Nucleus accumbens (tissue), 56 donors: ENCODE results near the gene BCO2.
A peak's percentile ranks its signal among the peaks of the same experiment; 100 is the strongest.
"Not testable (repeated sequence)": the region's sequence is repeated elsewhere in the genome, so short reads cannot be mapped to it uniquely, and the experiment has no call there.

ENCODE experiments used
- DNase-seq, 56 donors: peaks; one replicate each; lab custom pipeline; 2025; lab: John Stamatoyannopoulos, UW

Gene BCO2, protein sequence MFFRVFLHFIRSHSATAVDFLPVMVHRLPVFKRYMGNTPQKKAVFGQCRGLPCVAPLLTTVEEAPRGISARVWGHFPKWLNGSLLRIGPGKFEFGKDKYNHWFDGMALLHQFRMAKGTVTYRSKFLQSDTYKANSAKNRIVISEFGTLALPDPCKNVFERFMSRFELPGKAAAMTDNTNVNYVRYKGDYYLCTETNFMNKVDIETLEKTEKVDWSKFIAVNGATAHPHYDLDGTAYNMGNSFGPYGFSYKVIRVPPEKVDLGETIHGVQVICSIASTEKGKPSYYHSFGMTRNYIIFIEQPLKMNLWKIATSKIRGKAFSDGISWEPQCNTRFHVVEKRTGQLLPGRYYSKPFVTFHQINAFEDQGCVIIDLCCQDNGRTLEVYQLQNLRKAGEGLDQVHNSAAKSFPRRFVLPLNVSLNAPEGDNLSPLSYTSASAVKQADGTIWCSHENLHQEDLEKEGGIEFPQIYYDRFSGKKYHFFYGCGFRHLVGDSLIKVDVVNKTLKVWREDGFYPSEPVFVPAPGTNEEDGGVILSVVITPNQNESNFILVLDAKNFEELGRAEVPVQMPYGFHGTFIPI

DNA sequence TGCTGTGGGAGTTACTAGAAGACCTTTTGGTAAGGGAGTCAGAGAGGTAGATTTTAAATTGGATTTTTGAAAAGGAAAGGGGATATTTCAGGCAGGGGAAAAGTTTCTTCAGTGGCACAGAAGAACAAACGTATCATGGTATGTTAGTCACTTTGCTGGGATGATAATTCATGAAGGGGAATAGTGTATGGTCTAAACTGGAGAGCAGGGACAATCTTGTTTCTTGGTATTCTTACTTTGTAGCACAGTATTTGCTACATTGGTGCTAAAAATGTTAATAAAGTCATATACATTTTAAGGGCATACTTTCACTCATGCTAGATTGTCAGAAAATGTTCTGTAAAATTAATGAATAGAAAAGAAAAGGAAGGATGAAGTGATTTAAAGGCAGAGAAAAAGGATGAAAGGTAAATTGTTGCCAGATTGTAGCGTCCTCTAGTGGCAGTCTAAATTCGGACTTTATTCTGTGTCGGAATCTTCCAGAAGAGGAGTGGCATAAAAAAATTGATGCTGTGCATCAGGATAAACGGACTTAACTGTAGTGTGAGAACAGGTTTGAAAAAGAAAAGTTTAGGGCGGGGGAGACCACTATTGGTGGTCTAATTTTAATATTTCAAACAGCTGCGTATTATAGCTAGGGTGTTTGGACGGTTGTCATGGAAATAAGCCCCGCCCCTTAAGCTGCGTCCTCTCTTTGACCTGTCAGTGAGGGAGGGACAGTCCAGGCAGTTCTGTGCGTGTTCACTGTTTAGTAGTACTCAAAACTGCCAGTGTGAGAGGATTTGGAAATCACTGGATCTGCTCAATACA, at the start of gene BCO2:
TSS of gene BCO2 (plus strand) at position 724 of the 810 bp plus-strand sequence. CDS start 90 bp downstream, outside the sequence.
- DNase-seq = peak in 54 of 56 donors; percentile 12 to 88 (median 65)

DNA sequence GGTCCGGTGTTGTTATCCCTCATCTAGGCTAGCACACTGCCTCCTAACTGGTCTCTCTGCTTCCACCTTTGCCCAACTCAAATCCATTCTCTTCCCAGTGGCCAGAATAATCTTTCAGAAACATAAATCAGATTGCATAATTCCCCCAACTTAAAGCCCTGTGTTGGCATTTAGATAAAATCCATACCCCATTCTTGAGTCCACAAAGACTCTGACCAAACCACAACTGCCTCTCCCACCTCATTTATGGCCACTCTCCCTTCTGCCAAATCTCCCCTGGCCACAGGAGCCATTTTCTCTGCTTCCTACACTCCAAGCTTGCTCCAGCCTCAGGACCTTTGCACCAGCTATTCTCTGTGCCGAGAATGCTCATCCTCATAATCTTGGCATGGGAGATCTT, 48.3 kb upstream of the BCO2 start:
- DNase-seq = no peak

- DNase-seq = peak in 12 of 56 donors; percentile 8 to 73 (median 24)
These were observed 46.7 kb upstream of the BCO2 start for GRCh38 chr11:112128483-112129121.

DNA sequence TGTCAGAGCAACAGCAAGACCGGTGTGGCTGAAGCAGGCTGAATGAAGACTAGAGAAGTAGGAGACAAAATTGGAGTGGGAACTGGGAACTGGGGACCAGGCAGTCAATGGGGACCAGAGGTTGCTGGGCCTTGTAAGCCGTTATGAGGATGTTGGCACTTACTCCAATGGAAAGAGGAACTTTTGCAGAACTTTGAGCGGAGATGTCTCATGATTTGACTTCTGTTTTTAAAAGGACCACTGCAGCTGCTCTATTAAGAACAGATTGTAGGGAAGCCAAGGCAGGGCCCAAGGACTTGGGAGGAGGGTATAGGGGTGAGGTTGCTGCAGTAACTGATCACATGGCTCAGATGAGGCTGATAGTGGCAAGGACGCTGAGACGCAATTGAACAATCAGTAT, 45.7 kb upstream of the BCO2 start:
- DNase-seq = peak in 9 of 56 donors; percentile 3 to 51 (median 13)

GRCh38 chr11:112132737-112133136, 42.6 kb upstream of the BCO2 start:
- DNase-seq = no peak

- DNase-seq = no peak
These were observed 40.8 kb upstream of the BCO2 start for GRCh38 chr11:112134473-112134872.

DNA sequence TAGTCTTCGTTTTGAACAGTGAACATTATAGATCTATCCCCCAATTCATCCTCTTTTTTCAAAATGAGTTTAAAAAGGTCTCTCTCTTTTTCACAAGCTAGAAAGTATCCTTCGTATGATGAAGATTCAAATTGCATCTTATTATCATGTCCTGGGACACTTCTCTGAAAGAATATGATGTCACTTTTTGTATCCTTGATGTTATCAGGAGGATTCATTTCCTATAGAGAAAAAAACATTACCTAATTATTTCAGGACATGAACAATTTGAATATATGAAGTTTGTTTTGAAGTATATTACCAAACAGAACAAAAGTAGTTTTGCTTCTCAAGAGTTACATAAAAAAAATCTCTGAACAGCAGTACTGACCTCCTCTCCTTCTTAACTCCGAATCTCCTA, 31.7 kb upstream of the BCO2 start:
- no peak for DNase-seq

- DNase-seq = peak in 12 of 56 donors; percentile 3 to 51 (median 21)
These were observed 24.8 kb upstream of the BCO2 start for GRCh38 chr11:112150517-112150916.

DNA sequence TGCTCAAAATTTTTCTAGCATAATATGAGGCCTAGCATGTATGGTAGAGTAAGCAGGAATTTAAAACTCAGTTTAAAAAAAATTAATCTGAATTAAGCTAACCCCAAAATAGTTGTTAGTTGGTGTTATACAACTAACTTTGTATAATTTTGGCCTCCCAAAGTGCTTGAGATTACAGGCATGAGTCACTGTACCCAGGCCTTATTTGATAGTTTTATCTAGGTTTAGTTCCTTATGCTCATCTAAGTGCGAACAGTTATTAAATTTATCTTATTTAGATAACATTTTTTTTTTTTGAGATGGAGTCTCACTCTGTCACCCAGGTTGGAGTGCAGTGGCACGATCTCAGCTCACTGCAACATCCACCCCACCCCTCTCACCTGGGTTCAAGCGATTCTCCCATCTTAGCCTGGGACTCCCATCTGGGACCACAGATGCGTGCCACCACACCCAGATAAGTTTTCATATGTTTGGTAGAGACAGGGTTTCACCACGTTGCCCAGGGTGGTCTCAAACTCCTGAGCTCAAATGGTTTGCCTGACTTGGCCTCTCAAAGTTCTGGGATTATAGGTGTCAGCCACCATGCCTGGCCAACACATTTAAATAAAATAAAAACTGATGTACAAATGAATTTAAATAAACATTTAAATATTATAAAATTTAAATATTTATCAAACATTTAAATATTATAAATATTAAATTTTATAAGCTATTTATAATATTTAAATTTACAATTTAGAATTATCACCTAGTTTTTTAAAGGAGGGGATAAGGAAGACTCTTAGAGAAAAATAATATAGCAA, 19.0 kb upstream of the BCO2 start:
- DNase-seq = no peak

GRCh38 chr11:112156956-112157766, 18.2 kb upstream of the BCO2 start:
- DNase-seq = peak in 1 of 56 donors; percentile 19

DNA sequence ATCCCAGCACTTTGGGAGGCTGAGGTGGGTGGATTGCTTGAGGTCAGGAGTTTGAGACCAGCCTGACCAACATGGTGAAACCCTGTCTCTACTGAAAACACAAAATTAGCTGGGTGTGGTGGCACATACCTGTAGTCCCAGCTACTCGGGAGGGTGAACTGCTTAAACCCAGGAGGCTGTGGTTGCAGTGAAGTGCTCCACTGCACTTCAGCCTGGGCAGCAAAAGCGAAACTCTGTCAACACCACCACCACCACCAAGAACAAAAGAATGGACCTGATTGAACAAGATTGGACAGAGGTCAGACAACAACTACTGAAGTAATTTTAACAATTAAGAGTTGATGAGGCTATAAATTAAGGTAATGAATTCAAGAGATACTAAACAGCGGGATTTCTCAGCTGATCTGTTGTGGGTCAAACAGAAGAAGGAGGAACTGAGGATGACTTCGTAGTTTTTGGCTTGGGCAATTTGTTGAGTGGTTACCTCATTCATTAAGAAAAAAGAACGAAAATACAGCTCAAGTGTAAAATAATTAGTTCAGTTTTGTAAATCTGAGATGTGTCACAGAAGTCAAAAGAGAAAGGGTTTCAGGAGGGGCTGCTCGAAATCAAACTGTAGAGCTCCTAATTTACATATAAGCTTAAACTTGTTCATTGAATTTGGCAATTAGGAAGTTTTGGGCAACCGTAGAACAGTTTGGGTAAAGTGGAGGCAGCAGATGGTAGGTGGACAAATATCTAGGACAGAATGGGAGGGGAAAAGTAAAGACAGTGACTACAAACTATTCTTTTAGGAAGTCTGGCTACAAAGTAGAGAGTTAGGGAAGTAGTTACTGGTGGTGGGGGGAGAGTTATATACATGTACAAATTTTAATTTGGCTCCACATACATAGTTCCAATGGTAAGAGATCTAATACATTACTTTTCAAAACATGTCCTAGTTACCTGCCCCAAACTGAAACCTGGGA, 15.9 kb upstream of the BCO2 start:
- DNase-seq = no peak

GRCh38 chr11:112160091-112160848, 15.0 kb upstream of the BCO2 start:
- no peak for DNase-seq

GRCh38 chr11:112161012-112161411, 14.3 kb upstream of the BCO2 start:
- no peak for DNase-seq

GRCh38 chr11:112162200-112162599, 13.1 kb upstream of the BCO2 start:
- DNase-seq = not testable (repeated sequence)

DNA sequence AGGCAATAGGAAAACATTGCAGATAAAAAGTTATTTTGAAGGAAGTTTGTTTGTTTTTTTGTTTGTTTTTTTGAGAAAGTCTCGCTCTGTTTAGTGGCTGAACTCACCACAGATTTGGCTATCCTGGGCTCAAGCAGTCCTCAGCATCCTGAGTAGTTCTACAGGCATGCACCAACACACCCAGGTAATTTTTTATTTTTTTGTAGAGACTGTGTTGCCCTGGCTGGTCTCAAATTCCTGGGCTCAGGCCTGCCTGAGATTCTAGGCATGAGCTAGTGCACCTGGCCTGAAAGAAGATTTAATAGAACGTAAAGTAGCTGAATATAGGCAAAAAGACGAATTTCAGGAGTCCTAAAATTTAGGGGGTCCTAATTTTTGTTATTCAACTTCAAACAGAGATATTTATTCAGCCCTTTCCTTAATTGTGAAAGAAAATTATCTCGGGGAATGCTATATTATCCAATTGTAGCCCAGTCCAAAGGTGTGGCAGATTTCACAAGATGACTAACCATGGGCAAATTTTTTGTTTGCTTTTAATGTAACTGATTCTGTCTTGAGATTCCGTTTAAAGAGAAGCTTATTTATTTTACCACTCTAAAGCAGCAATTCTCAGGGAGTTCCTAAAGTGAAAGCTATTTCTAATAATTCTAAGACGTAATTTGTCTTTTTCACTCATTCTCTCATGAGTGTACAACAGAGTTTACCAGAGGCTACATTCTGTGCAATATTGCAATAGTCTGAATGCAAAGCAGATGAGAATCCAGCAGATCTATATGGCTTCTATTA, 12.4 kb upstream of the BCO2 start:
- no peak for DNase-seq
